ENCODE measurements around the gene POLR3C.
"Not testable (repeated sequence)": the region's sequence is repeated elsewhere in the genome, so short reads cannot be mapped to it uniquely, and the experiment has no call there.

POLR3C gene

GRCh38 chr1:145822779-145823331, 1.1 kb upstream of the POLR3C start:
- not testable (repeated sequence) for DNase-seq (ENCODE audit: low read depth)

GRCh38 chr1:145824499-145824842, 471 bp downstream of the POLR3C start:
- DNase-seq (ENCODE audit: low read depth): no peak

- DNase-seq (ENCODE audit: low read depth): no peak
These were observed 2.0 kb downstream of the POLR3C start for GRCh38 chr1:145826030-145826429.

GRCh38 chr1:145827966-145828365, 4.0 kb downstream of the POLR3C start:
- no peak for DNase-seq (ENCODE audit: low read depth)

- DNase-seq (ENCODE audit: low read depth): no peak
These were observed 4.5 kb downstream of the POLR3C start for GRCh38 chr1:145828367-145829026.

- not testable (repeated sequence) for DNase-seq (ENCODE audit: low read depth)
These were observed 6.8 kb downstream of the POLR3C start for GRCh38 chr1:145830810-145831209.

GRCh38 chr1:145837656-145838055, 13.7 kb downstream of the POLR3C start:
- no peak for DNase-seq (ENCODE audit: low read depth)

GRCh38 chr1:145843031-145843430, 19.0 kb downstream of the POLR3C start:
- DNase-seq (ENCODE audit: low read depth): no peak

- DNase-seq (ENCODE audit: low read depth): no peak
These were observed 21.1 kb downstream of the POLR3C start for GRCh38 chr1:145845144-145845513.

- DNase-seq (ENCODE audit: low read depth): peak; percentile 62
These were observed 21.6 kb downstream of the POLR3C start, which contains the start of gene NUDT17 for GRCh38 chr1:145845514-145846161. NUDT17 (plus strand) TSS chr1:145845630; CDS start chr1:145845641, 11 bp downstream.

- DNase-seq (ENCODE audit: low read depth): no peak
These were observed 22.2 kb downstream of the POLR3C start for GRCh38 chr1:145846201-145846612.

- no peak for DNase-seq (ENCODE audit: low read depth)
These were observed 23.8 kb downstream of the POLR3C start for GRCh38 chr1:145847827-145848226.

- no peak for DNase-seq (ENCODE audit: low read depth)
These were observed 25.6 kb downstream of the POLR3C start for GRCh38 chr1:145849356-145850160.

GRCh38 chr1:145855426-145855948, 31.5 kb downstream of the POLR3C start:
- DNase-seq (ENCODE audit: low read depth): no peak

GRCh38 chr1:145857170-145857569, 33.2 kb downstream of the POLR3C start:
- DNase-seq (ENCODE audit: low read depth): no peak

GRCh38 chr1:145858238-145858900, 34.4 kb downstream of the POLR3C start:
- no peak for DNase-seq (ENCODE audit: low read depth)

- DNase-seq (ENCODE audit: low read depth): peak; percentile 67
These were observed 35.0 kb downstream of the POLR3C start, which contains the start of gene PIAS3 for GRCh38 chr1:145858901-145859490. PIAS3 (minus strand) TSS chr1:145859081; CDS start chr1:145858990, 91 bp downstream.

- DNase-seq (ENCODE audit: low read depth): peak; percentile 60
These were observed 35.6 kb downstream of the POLR3C start for GRCh38 chr1:145859491-145860023.

GRCh38 chr1:145863282-145864018, 39.5 kb downstream of the POLR3C start:
- DNase-seq (ENCODE audit: low read depth): no peak

GRCh38 chr1:145868232-145868631, 44.2 kb downstream of the POLR3C start:
- DNase-seq (ENCODE audit: low read depth): no peak
